Large intestine (tissue), 3 donors: ENCODE results near the gene PRR13. TPM values are rescaled to one million over a fixed set of nuclear protein-coding genes. Genes with fewer than 3 reads are reported as not detected.
"Not testable (repeated sequence)": the region's sequence is repeated elsewhere in the genome, so short reads cannot be mapped to it uniquely, and the experiment has no call there.

ENCODE experiments used
- DNase-seq, 2 donors: peaks; one replicate each; pipeline versions ENCODE4 v3.0.0 to v3.0.0-alpha.2; 2013
- H3K27ac ChIP-seq: one replicate; pipeline ENCODE4 v1.5.1; 2013; ENCODE audit warnings: low read length
- H3K27me3 ChIP-seq: 2 replicates; pipeline ENCODE4 v1.6.1; 2013; ENCODE audit warnings: low read length; ENCODE audit not compliant: control insufficient read depth, insufficient read depth
- H3K36me3 ChIP-seq: 2 replicates; pipeline ENCODE4 v1.6.1; 2013; ENCODE audit warnings: low read length; ENCODE audit not compliant: control insufficient read depth, insufficient read depth
- H3K4me1 ChIP-seq: one replicate; pipeline ENCODE4 v1.6.1; 2013; ENCODE audit warnings: low read length; ENCODE audit not compliant: control insufficient read depth, insufficient read depth
- H3K4me3 ChIP-seq: one replicate; pipeline ENCODE4 v1.5.1; 2013; ENCODE audit warnings: low read length
- H3K9me3 ChIP-seq: one replicate; pipeline ENCODE4 v1.6.1; 2013; ENCODE audit warnings: mild to moderate bottlenecking, low read depth, low read length, moderate library complexity; ENCODE audit not compliant: control insufficient read depth
- WGBS: methylation state at CpG from one replicate; pipeline ENCODE4 v1.1.5; 2013; ENCODE audit warnings: low lambda C conversion rate; ENCODE audit not compliant: insufficient coverage; 5-methylcytosine and 5-hydroxymethylcytosine counted together
- polyA plus RNA-seq: library from polyadenylated mRNA; unstranded; fragments of 120-200 nt; gene quantifications from one replicate; pipeline ENCODE4 v1.2.1, GENCODE V29; 2013

PRR13 gene
- polyA plus RNA-seq, 1 donor, result 409 TPM

GRCh38 chr12:53428741-53429140 is 12.8 kb upstream of the PRR13 start:
- H3K27ac ChIP-seq, result peak overlapping the region; percentile 59
- WGBS, result no CpG with 5 or more reads among the region's 7 CpGs
- no peaks in the 10 kb centered on the region for H3K9me3 ChIP-seq
- H3K4me1 ChIP-seq, result peaks cover 40% of the 10 kb centered on the region
- H3K4me3 ChIP-seq, result no peak overlapping the region
- no peaks in the 10 kb centered on the region for H3K27me3 ChIP-seq
- peaks cover 3% of the 10 kb centered on the region for H3K36me3 ChIP-seq
- DNase-seq, result no peak

GRCh38 chr12:53430116-53430515 is 11.4 kb upstream of the PRR13 start:
- H3K9me3 ChIP-seq, result no peaks in the 10 kb centered on the region
- no peak for DNase-seq
- H3K4me1 ChIP-seq, result peaks cover 26% of the 10 kb centered on the region
- peaks cover 3% of the 10 kb centered on the region for H3K36me3 ChIP-seq
- no peaks in the 10 kb centered on the region for H3K27me3 ChIP-seq
- 83% methylated on average over 1 of the region's 5 CpGs for WGBS
- no peak overlapping the region for H3K27ac ChIP-seq
- H3K4me3 ChIP-seq, result no peak overlapping the region

GRCh38 chr12:53431187-53431586 is 10.3 kb upstream of the PRR13 start:
- no peak for DNase-seq
- no peak overlapping the region for H3K27ac ChIP-seq
- no CpG with 5 or more reads among the region's 7 CpGs for WGBS

GRCh38 chr12:53435326-53435725 is 6.2 kb upstream of the PRR13 start:
- H3K4me3 ChIP-seq, H3K36me3 ChIP-seq, H3K27me3 ChIP-seq, DNase-seq, H3K4me1 ChIP-seq, H3K27ac ChIP-seq, H3K9me3 ChIP-seq: not testable (repeated sequence)
- no CpG with 5 or more reads among the region's 9 CpGs for WGBS

More at GRCh38 chr12:53431187-53431586, 10.3 kb upstream of the PRR13 start:
- Histone ChIP-seq H3K27me3 (no peaks in the 10 kb centered on the region), H3K4me3 (no peak overlapping the region), H3K36me3 (peaks cover 3% of the 10 kb centered on the region), H3K9me3 (no peaks in the 10 kb centered on the region), H3K4me1 (peaks cover 15% of the 10 kb centered on the region)

GRCh38 chr12:53439582-53439981 is 2.0 kb upstream of the PRR13 start:
- not testable (repeated sequence) for H3K4me1 ChIP-seq, H3K27ac ChIP-seq, DNase-seq, H3K27me3 ChIP-seq, H3K36me3 ChIP-seq, H3K9me3 ChIP-seq, H3K4me3 ChIP-seq

- H3K4me1 ChIP-seq, result peaks cover 15% of the 10 kb centered on the region
- H3K36me3 ChIP-seq, result peaks cover 23% of the 10 kb centered on the region
- H3K9me3 ChIP-seq, result no peaks in the 10 kb centered on the region
- no peaks in the 10 kb centered on the region for H3K27me3 ChIP-seq
- peak overlapping the region; percentile 33 for H3K4me3 ChIP-seq
- peak overlapping the region; percentile 73 for H3K27ac ChIP-seq
- no CpG with 5 or more reads among the region's 4 CpGs for WGBS
- peak; percentile 68 to 85 for DNase-seq
These were observed 2.4 kb downstream of the PRR13 start for GRCh38 chr12:53443955-53444354.

GRCh38 chr12:53444593-53445325 is 3.2 kb downstream of the PRR13 start:
- DNase-seq, H3K9me3 ChIP-seq, H3K27me3 ChIP-seq: not testable (repeated sequence)
- peaks cover 23% of the 10 kb centered on the region for H3K36me3 ChIP-seq
- WGBS, result 80% methylated on average over 1 of the region's 11 CpGs
- peaks cover 15% of the 10 kb centered on the region for H3K4me1 ChIP-seq
- H3K27ac ChIP-seq, result peak overlapping the region; percentile 43
- peak overlapping the region; percentile 25 for H3K4me3 ChIP-seq

- WGBS, result no CpG with 5 or more reads among the region's 7 CpGs
- Histone ChIP-seq H3K4me3 (no peak overlapping the region), H3K27me3 (no peaks in the 10 kb centered on the region), H3K36me3 (peaks cover 26% of the 10 kb centered on the region), H3K4me1 (peaks cover 7% of the 10 kb centered on the region), H3K9me3 (no peaks in the 10 kb centered on the region), H3K27ac (no peak overlapping the region)
- no peak for DNase-seq
These were observed 9.4 kb downstream of the PRR13 start for GRCh38 chr12:53450936-53451335.

GRCh38 chr12:53451661-53452158 is 10.2 kb downstream of the PRR13 start, which contains the start of gene PCBP2:
PCBP2 (plus strand) TSS chr12:53452102; CDS start chr12:53454801, 2,699 bp downstream.
- Histone ChIP-seq H3K27ac (peak within 1 kb of the TSS; percentile 93), H3K4me3 (peak within 1 kb of the TSS; percentile 82), H3K4me1 (peaks cover 7% of the 10 kb centered on the region), H3K27me3 (no peaks in the 10 kb centered on the region), H3K36me3 (peaks cover 32% of the 10 kb centered on the region), H3K9me3 (no peaks in the 10 kb centered on the region)
- WGBS, result 0% methylated on average over 2 of the region's 32 CpGs
- peak; percentile 99 for DNase-seq

- H3K4me3 ChIP-seq, result peak overlapping the region; percentile 82
- H3K36me3 ChIP-seq, result peaks cover 39% of the 10 kb centered on the region
- peak overlapping the region; percentile 93 for H3K27ac ChIP-seq
- no peaks in the 10 kb centered on the region for H3K27me3 ChIP-seq
- WGBS, result no CpG with 5 or more reads among the region's 82 CpGs
- peaks cover 7% of the 10 kb centered on the region for H3K4me1 ChIP-seq
- no peaks in the 10 kb centered on the region for H3K9me3 ChIP-seq
- peak; percentile 72 to 89 for DNase-seq
These were observed 10.9 kb downstream of the PRR13 start for GRCh38 chr12:53452159-53453077.
